ENCODE data around the gene ATP1A2.

The ATP1A2 gene

GRCh38 chr1:160081261-160081936 is 34.2 kb upstream of the ATP1A2 start, which contains the start of gene KCNJ9:
Gene KCNJ9 (plus strand): TSS chr1:160081538. CDS start chr1:160084031, 2,493 bp downstream.
- Histone ChIP-seq H3K27ac (no peak within 1 kb of the TSS), H3K4me3 (no peak within 1 kb of the TSS)
- no peak for TF ChIP-seq CTCF (IDR thresholded peaks at IDR 0.05)
- no peak for DNase-seq (ENCODE audit: low spot score)

- no peak for TF ChIP-seq CTCF (IDR thresholded peaks at IDR 0.05)
- no peak for DNase-seq (ENCODE audit: low spot score)
- no peak overlapping the region for H3K27ac ChIP-seq
- H3K4me3 ChIP-seq: no peak overlapping the region
Observed at GRCh38 chr1:160082487-160082886, 33.1 kb upstream of the ATP1A2 start.

- no peak overlapping the region for H3K27ac ChIP-seq
- TF ChIP-seq CTCF (IDR thresholded peaks at IDR 0.05): no peak
- DNase-seq (ENCODE audit: low spot score): no peak
- no peak overlapping the region for H3K4me3 ChIP-seq
Observed at GRCh38 chr1:160082926-160083325, 32.6 kb upstream of the ATP1A2 start.

- no peak for DNase-seq (ENCODE audit: low spot score)
- H3K4me3 ChIP-seq: peak overlapping the region; percentile 48
- TF ChIP-seq CTCF (IDR thresholded peaks at IDR 0.05): peak; percentile 18
- H3K27ac ChIP-seq: peak overlapping the region; percentile 81 to 87
Observed at GRCh38 chr1:160083968-160084770, 31.4 kb upstream of the ATP1A2 start.

GRCh38 chr1:160084771-160085321 is 30.7 kb upstream of the ATP1A2 start:
- Histone ChIP-seq H3K4me3 (peak overlapping the region; percentile 48), H3K27ac (peak overlapping the region; percentile 81 to 87)
- no peak for TF ChIP-seq CTCF (IDR thresholded peaks at IDR 0.05)
- DNase-seq (ENCODE audit: low spot score): no peak

GRCh38 chr1:160085686-160086455 is 29.7 kb upstream of the ATP1A2 start:
- DNase-seq (ENCODE audit: low spot score): no peak
- Histone ChIP-seq H3K4me3 (peak overlapping the region; percentile 15), H3K27ac (peak overlapping the region; percentile 81 to 87)
- TF ChIP-seq CTCF (IDR thresholded peaks at IDR 0.05): peak; percentile 83
